Measurements from ENCODE around the gene CCDC149. TPM values are rescaled to one million over a fixed set of nuclear protein-coding genes. Genes with fewer than 3 reads are reported as not detected.

The CCDC149 gene
- total RNA-seq, 1 experiment from 2014 or later = 5.3 TPM

- no peaks in the 10 kb centered on the region for H3K9me2 ChIP-seq (ENCODE audit: insufficient read depth)
- H3K36me3 ChIP-seq (ENCODE audit: control insufficient read depth in 1 of 2, insufficient read depth in 2 of 2, low read length in 2 of 2) = no peaks in the 10 kb centered on the region
- intact Hi-C loops (cut with micrococcal nuclease) = no loop called here
- H2AFZ ChIP-seq (ENCODE audit: low read depth, low read length, poor library complexity, severe bottlenecking) = no peak overlapping the region
- peaks cover 0 to 8% of the 10 kb centered on the region in 2 experiments; a peak in 2 of 4 replicates for H3K4me1 ChIP-seq (ENCODE audit: control insufficient read depth in 1 of 2, insufficient read depth in 2 of 2, low read length in 2 of 2)
- no peaks in the 10 kb centered on the region for H3K9me3 ChIP-seq (ENCODE audit: control insufficient read depth in 1 of 2, insufficient read depth in 1 of 2, low read depth in 1 of 2, low read length in 2 of 2)
- ATAC-seq (no peak), DNase-seq (ENCODE audit: low read depth, low spot score) (no peak)
- BruUV-seq (replicated peaks) = no TSS peak
- ChIA-PET CTCF (no interaction called here), RAD21 (ENCODE audit: low non-redundant PET in 1 of 2, low total read pairs in 2 of 2, uncharacterized antibody in 2 of 2, unreplicated experiment in 2 of 2) (no interaction called here), POLR2A (no interaction called here)
- no peak overlapping the region for H3K4me2 ChIP-seq (ENCODE audit: low read length)
- no peak overlapping the region for H3K9ac ChIP-seq (ENCODE audit: low read length)
- H3K79me2 ChIP-seq (ENCODE audit: insufficient read depth, low read length) = no peaks in the 10 kb centered on the region
- no peaks in the 10 kb centered on the region for H4K20me1 ChIP-seq (ENCODE audit: insufficient read depth)
- H3K27ac ChIP-seq (ENCODE audit: low read depth, low read length) = no peak overlapping the region
- H3K4me3 ChIP-seq (replicated peaks in 1 of 2; ENCODE audit: low read depth in 1 of 2, low read length in 2 of 2) = no peak overlapping the region
- no peaks in the 10 kb centered on the region for H3K27me3 ChIP-seq (ENCODE audit: insufficient read depth, low read length)
- TF ChIP-seq ELF1 (IDR thresholded peaks at IDR 0.05; ENCODE audit: borderline replicate concordance, low read depth) (no peak), MAX (IDR thresholded peaks at IDR 0.05) (no peak), EZH2phosphoT487 (IDR thresholded peaks at IDR 0.05; ENCODE audit: borderline replicate concordance) (no peak), JUND (IDR thresholded peaks at IDR 0.05) (no peak), SIN3A (IDR thresholded peaks at IDR 0.05; ENCODE audit: low read depth) (no peak), ZNF274 (IDR thresholded peaks at IDR 0.05; ENCODE audit: low read depth, low read length) (no peak), TCF7L2 (IDR thresholded peaks at IDR 0.05; ENCODE audit: borderline replicate concordance, extremely low read depth, insufficient read depth, insufficient read length) (no peak), EGR1 (IDR thresholded peaks at IDR 0.05; ENCODE audit: low read depth) (no peak), FOSL1 (IDR thresholded peaks at IDR 0.05; ENCODE audit: low read depth) (no peak), POLR2AphosphoS5 (IDR thresholded peaks at IDR 0.05; ENCODE audit: low read depth, low read length) (no peak), SRF (IDR thresholded peaks at IDR 0.05; ENCODE audit: low read depth) (no peak), ZFX (IDR thresholded peaks at IDR 0.05) (no peak), POLR2A (IDR thresholded peaks at IDR 0.05; ENCODE audit: borderline replicate concordance, extremely low read depth, insufficient read depth, insufficient read length) (no peak), CEBPB (IDR thresholded peaks at IDR 0.05; ENCODE audit: low read depth) (no peak), YY1 (IDR thresholded peaks at IDR 0.05; ENCODE audit: extremely low read depth, insufficient replicate concordance, low read depth, low read length) (no peak), REST (IDR thresholded peaks at IDR 0.05; ENCODE audit: low read depth) (no peak), CBX3 (IDR thresholded peaks at IDR 0.05; ENCODE audit: low read depth) (no peak)
- TF ChIP-seq, protein P1, sequence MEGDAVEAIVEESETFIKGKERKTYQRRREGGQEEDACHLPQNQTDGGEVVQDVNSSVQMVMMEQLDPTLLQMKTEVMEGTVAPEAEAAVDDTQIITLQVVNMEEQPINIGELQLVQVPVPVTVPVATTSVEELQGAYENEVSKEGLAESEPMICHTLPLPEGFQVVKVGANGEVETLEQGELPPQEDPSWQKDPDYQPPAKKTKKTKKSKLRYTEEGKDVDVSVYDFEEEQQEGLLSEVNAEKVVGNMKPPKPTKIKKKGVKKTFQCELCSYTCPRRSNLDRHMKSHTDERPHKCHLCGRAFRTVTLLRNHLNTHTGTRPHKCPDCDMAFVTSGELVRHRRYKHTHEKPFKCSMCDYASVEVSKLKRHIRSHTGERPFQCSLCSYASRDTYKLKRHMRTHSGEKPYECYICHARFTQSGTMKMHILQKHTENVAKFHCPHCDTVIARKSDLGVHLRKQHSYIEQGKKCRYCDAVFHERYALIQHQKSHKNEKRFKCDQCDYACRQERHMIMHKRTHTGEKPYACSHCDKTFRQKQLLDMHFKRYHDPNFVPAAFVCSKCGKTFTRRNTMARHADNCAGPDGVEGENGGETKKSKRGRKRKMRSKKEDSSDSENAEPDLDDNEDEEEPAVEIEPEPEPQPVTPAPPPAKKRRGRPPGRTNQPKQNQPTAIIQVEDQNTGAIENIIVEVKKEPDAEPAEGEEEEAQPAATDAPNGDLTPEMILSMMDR (IDR thresholded peaks at IDR 0.05 in 2 of 3, conservative IDR thresholded peaks at IDR 0.05 in 1 of 3; ENCODE audit: borderline replicate concordance in 1 of 3, insufficient read depth in 1 of 3, low read depth in 2 of 3, low read length in 2 of 3) = no peak
- TF ChIP-seq, protein P2, sequence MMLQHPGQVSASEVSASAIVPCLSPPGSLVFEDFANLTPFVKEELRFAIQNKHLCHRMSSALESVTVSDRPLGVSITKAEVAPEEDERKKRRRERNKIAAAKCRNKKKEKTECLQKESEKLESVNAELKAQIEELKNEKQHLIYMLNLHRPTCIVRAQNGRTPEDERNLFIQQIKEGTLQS (IDR thresholded peaks at IDR 0.05) = no peak
Observed at GRCh38 chr4:24853142-24853541, 59.7 kb downstream of the CCDC149 start.
